ENCODE results near the gene SEZ6L. TPM values are rescaled to one million over a fixed set of nuclear protein-coding genes. Genes with fewer than 3 reads are reported as not detected.

SEZ6L gene
- 4.3 TPM for polyA plus RNA-seq
- long read RNA-seq, donor 1 = 0 reads
- long read RNA-seq, donor 2 = 0 reads
- long read RNA-seq, donor 3 = 0 reads
- long read RNA-seq, donor 4 = 0 reads
- long read RNA-seq, donor 5 = 0 reads
- long read RNA-seq, donor 6 = 0 reads
- long read RNA-seq, donor 7 = 0 reads
- long read RNA-seq, donor 8 = 0 reads
- long read RNA-seq, donor 9 = 0 reads
- long read RNA-seq, donor 10 = 0 reads
- long read RNA-seq, donor 11 = 0 reads

GRCh38 chr22:26169315-26170111, at the start of gene SEZ6L:
Gene SEZ6L, plus strand, starts transcription at chr22:26169462. Its CDS starts 208 bp downstream, at chr22:26169670.
- WGBS (ENCODE audit: insufficient coverage, low lambda C conversion rate) = no CpG with 5 or more reads among the region's 92 CpGs

DNA sequence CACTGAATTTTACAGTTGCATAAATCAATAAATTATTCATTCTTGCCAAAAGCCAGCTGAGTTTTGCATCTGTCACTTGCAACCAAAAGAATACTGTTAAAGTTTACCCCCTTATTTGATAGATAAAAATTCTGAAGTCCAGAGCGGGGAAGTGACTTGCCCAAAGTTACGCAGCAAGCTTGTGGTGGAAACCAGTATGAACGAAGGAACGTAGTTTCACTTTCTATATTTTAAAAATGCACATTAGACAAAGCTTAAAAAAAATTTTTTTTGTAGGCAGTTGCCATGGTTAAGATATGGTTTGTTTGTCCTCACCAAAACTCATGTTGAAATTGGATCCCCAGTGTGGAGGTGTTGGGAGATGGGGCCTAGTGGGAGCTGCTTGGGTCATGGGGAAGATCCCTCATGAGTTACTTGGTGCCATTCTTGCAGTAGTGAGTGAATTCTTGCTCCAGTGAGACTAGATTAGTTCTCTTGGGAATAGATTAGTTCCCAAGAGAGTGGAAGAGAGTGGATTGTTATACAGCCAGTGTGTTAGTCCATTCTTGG, 46.3 kb upstream of the SEZ6L start:
- Histone ChIP-seq H3K9me3 (ENCODE audit: control insufficient read depth, low read depth, low read length) (no peaks in the 10 kb centered on the region), H3K4me1 (ENCODE audit: control insufficient read depth, insufficient read depth, low read length) (no peaks in the 10 kb centered on the region), H3K36me3 (ENCODE audit: control insufficient read depth, insufficient read depth, low read length) (no peaks in the 10 kb centered on the region), H3K27me3 (ENCODE audit: control insufficient read depth, insufficient read depth, low read length) (no peaks in the 10 kb centered on the region), H3K4me3 (ENCODE audit: low read length) (no peak overlapping the region), H3K27ac (ENCODE audit: low read length) (no peak overlapping the region)
- no peak for DNase-seq
- WGBS (ENCODE audit: insufficient coverage, low lambda C conversion rate) = no CpG with 5 or more reads among the region's 4 CpGs

More at GRCh38 chr22:26169315-26170111, at the start of gene SEZ6L:
- Histone ChIP-seq H3K4me1 (ENCODE audit: control insufficient read depth, insufficient read depth, low read length) (no peaks in the 10 kb centered on the region), H3K36me3 (ENCODE audit: control insufficient read depth, insufficient read depth, low read length) (no peaks in the 10 kb centered on the region), H3K27ac (ENCODE audit: low read length) (no peak within 1 kb of the TSS), H3K27me3 (ENCODE audit: control insufficient read depth, insufficient read depth, low read length) (peaks cover 50% of the 10 kb centered on the region), H3K4me3 (ENCODE audit: low read length) (peak within 1 kb of the TSS; percentile 28), H3K9me3 (ENCODE audit: control insufficient read depth, low read depth, low read length) (no peaks in the 10 kb centered on the region)
- DNase-seq = peak in 1 of 2 donors; percentile 8

- Histone ChIP-seq H3K27ac (ENCODE audit: low read length) (no peak overlapping the region), H3K27me3 (ENCODE audit: control insufficient read depth, insufficient read depth, low read length) (no peaks in the 10 kb centered on the region), H3K36me3 (ENCODE audit: control insufficient read depth, insufficient read depth, low read length) (no peaks in the 10 kb centered on the region), H3K4me1 (ENCODE audit: control insufficient read depth, insufficient read depth, low read length) (no peaks in the 10 kb centered on the region), H3K9me3 (ENCODE audit: control insufficient read depth, low read depth, low read length) (no peaks in the 10 kb centered on the region), H3K4me3 (ENCODE audit: low read length) (no peak overlapping the region)
- no CpG with 5 or more reads among the region's 10 CpGs for WGBS (ENCODE audit: insufficient coverage, low lambda C conversion rate)
- no peak for DNase-seq
Measured at GRCh38 chr22:26124991-26125725, 44.1 kb upstream of the SEZ6L start.

GRCh38 chr22:26127126-26127525, 42.1 kb upstream of the SEZ6L start:
- no CpG with 5 or more reads among the region's 5 CpGs for WGBS (ENCODE audit: insufficient coverage, low lambda C conversion rate)
- Histone ChIP-seq H3K27me3 (ENCODE audit: control insufficient read depth, insufficient read depth, low read length) (no peaks in the 10 kb centered on the region), H3K27ac (ENCODE audit: low read length) (no peak overlapping the region), H3K36me3 (ENCODE audit: control insufficient read depth, insufficient read depth, low read length) (no peaks in the 10 kb centered on the region), H3K4me3 (ENCODE audit: low read length) (no peak overlapping the region), H3K9me3 (ENCODE audit: control insufficient read depth, low read depth, low read length) (no peaks in the 10 kb centered on the region), H3K4me1 (ENCODE audit: control insufficient read depth, insufficient read depth, low read length) (no peaks in the 10 kb centered on the region)
- no peak for DNase-seq

- DNase-seq = no peak
- no peaks in the 10 kb centered on the region for H3K9me3 ChIP-seq (ENCODE audit: control insufficient read depth, low read depth, low read length)
- no peak overlapping the region for H3K27ac ChIP-seq (ENCODE audit: low read length)
- H3K4me1 ChIP-seq (ENCODE audit: control insufficient read depth, insufficient read depth, low read length) = no peaks in the 10 kb centered on the region
- H3K36me3 ChIP-seq (ENCODE audit: control insufficient read depth, insufficient read depth, low read length) = no peaks in the 10 kb centered on the region
- H3K4me3 ChIP-seq (ENCODE audit: low read length) = no peak overlapping the region
- 10% methylated on average over 2 of the region's 4 CpGs for WGBS (ENCODE audit: insufficient coverage, low lambda C conversion rate)
- no peaks in the 10 kb centered on the region for H3K27me3 ChIP-seq (ENCODE audit: control insufficient read depth, insufficient read depth, low read length)
Measured at GRCh38 chr22:26127556-26127955, 41.7 kb upstream of the SEZ6L start.

- DNase-seq = no peak
Measured at GRCh38 chr22:26131589-26132154, 37.6 kb upstream of the SEZ6L start.

GRCh38 chr22:26134654-26135330, 34.5 kb upstream of the SEZ6L start:
- H3K9me3 ChIP-seq (ENCODE audit: control insufficient read depth, low read depth, low read length) = no peaks in the 10 kb centered on the region
- no peaks in the 10 kb centered on the region for H3K4me1 ChIP-seq (ENCODE audit: control insufficient read depth, insufficient read depth, low read length)
- no peaks in the 10 kb centered on the region for H3K27me3 ChIP-seq (ENCODE audit: control insufficient read depth, insufficient read depth, low read length)
- whole genome bisulfite sequencing (ENCODE audit: insufficient coverage, low lambda C conversion rate) = no CpG with 5 or more reads among the region's 7 CpGs
- H3K27ac ChIP-seq (ENCODE audit: low read length) = no peak overlapping the region
- DNase-seq = no peak
- no peaks in the 10 kb centered on the region for H3K36me3 ChIP-seq (ENCODE audit: control insufficient read depth, insufficient read depth, low read length)
- no peak overlapping the region for H3K4me3 ChIP-seq (ENCODE audit: low read length)

More at GRCh38 chr22:26131589-26132154, 37.6 kb upstream of the SEZ6L start:
- H3K27me3 ChIP-seq (ENCODE audit: control insufficient read depth, insufficient read depth, low read length) = no peaks in the 10 kb centered on the region
- H3K4me1 ChIP-seq (ENCODE audit: control insufficient read depth, insufficient read depth, low read length) = no peaks in the 10 kb centered on the region
- H3K27ac ChIP-seq (ENCODE audit: low read length) = no peak overlapping the region
- H3K4me3 ChIP-seq (ENCODE audit: low read length) = no peak overlapping the region
- WGBS (ENCODE audit: insufficient coverage, low lambda C conversion rate) = no CpG with 5 or more reads among the region's 10 CpGs
- H3K36me3 ChIP-seq (ENCODE audit: control insufficient read depth, insufficient read depth, low read length) = no peaks in the 10 kb centered on the region
- H3K9me3 ChIP-seq (ENCODE audit: control insufficient read depth, low read depth, low read length) = no peaks in the 10 kb centered on the region

DNA sequence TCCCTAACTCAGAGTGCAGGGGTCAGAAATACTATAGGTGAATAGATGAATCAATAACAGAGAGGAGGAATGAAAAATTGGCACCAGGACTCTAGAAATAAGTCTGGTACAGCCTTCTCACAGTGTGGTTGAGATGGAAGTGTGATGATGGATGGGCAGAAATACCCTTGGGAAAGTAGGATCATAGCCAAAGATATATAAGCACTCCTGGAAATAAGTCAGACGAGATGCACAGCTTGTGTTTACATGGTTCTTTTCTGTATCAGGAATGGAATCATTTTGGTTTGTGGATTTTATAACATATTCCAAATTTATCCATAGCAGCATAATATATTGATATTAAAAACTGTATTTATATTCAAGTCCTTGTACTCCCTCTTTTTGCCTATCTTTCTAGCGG, 33.5 kb upstream of the SEZ6L start:
- Histone ChIP-seq H3K36me3 (ENCODE audit: control insufficient read depth, insufficient read depth, low read length) (no peaks in the 10 kb centered on the region), H3K9me3 (ENCODE audit: control insufficient read depth, low read depth, low read length) (no peaks in the 10 kb centered on the region), H3K4me1 (ENCODE audit: control insufficient read depth, insufficient read depth, low read length) (no peaks in the 10 kb centered on the region), H3K27me3 (ENCODE audit: control insufficient read depth, insufficient read depth, low read length) (no peaks in the 10 kb centered on the region), H3K4me3 (ENCODE audit: low read length) (no peak overlapping the region), H3K27ac (ENCODE audit: low read length) (no peak overlapping the region)
- 83% methylated on average over 1 of the region's 2 CpGs for WGBS (ENCODE audit: insufficient coverage, low lambda C conversion rate)
- DNase-seq = no peak

- Histone ChIP-seq H3K27me3 (ENCODE audit: control insufficient read depth, insufficient read depth, low read length) (no peaks in the 10 kb centered on the region), H3K36me3 (ENCODE audit: control insufficient read depth, insufficient read depth, low read length) (no peaks in the 10 kb centered on the region), H3K4me1 (ENCODE audit: control insufficient read depth, insufficient read depth, low read length) (no peaks in the 10 kb centered on the region), H3K4me3 (ENCODE audit: low read length) (no peak overlapping the region), H3K27ac (ENCODE audit: low read length) (no peak overlapping the region), H3K9me3 (ENCODE audit: control insufficient read depth, low read depth, low read length) (no peaks in the 10 kb centered on the region)
- WGBS (ENCODE audit: insufficient coverage, low lambda C conversion rate) = no CpG with 5 or more reads among the region's 4 CpGs
- no peak for DNase-seq
Measured at GRCh38 chr22:26139310-26139709, 30.0 kb upstream of the SEZ6L start.
